Neural progenitor cell (in vitro differentiated cells): Measurements from ENCODE around the gene HPGD.

ENCODE experiments used
- EZH2 ChIP-seq: fragments of 200-600 bp; sonication (generic); IDR thresholded peaks from 2 replicates; pipeline ENCODE4 v1.6.1; 2017; ENCODE audit warnings: antibody characterized with exemption, mild to moderate bottlenecking, moderate library complexity
- TF ChIP-seq, protein P1 (sequence below): fragments of 200-600 bp; sonication (generic); IDR thresholded peaks from 2 replicates; pipeline ENCODE4 v1.5.1; 2017; ENCODE audit warnings: antibody characterized with exemption, mild to moderate bottlenecking

DNA sequence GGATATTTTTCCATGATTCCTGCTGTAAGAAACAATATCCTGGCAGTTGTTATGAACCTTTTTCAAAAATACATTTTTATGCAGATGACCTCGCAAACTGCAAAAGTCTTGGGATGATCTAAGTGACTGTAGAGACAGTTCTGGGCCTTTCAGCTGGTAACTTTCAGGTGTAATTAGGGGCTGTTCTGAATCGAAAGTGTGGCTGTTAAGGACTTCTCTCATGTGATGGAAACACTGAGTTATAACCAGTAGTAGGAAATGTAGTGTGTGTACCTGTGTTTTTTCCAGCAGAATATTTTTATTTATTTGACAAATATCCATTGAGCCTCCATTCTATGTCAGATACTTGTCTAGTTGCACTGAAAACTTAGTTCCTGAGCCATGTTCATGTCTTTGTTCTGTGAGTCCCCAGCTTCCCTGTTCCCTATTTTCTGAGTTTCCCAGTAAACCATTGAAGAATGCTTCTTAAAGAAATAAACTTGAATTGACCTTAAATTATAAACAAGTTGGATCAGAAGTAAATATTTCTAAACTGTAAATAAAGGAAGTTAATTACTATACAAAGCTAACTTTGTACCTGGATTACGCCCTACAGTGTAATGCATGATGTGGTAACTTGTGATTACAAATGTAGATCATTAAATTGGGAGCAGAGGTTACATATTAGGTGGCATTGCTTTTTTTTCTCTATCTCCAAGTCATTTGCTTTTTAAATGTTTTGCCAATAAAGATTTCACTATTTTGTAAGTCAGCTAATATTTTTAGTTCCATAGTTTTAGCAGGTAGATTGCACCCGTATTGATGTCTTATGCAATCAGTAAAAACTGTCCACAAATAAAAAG is 33.7 kb upstream of the HPGD start:
- TF ChIP-seq, protein P1, sequence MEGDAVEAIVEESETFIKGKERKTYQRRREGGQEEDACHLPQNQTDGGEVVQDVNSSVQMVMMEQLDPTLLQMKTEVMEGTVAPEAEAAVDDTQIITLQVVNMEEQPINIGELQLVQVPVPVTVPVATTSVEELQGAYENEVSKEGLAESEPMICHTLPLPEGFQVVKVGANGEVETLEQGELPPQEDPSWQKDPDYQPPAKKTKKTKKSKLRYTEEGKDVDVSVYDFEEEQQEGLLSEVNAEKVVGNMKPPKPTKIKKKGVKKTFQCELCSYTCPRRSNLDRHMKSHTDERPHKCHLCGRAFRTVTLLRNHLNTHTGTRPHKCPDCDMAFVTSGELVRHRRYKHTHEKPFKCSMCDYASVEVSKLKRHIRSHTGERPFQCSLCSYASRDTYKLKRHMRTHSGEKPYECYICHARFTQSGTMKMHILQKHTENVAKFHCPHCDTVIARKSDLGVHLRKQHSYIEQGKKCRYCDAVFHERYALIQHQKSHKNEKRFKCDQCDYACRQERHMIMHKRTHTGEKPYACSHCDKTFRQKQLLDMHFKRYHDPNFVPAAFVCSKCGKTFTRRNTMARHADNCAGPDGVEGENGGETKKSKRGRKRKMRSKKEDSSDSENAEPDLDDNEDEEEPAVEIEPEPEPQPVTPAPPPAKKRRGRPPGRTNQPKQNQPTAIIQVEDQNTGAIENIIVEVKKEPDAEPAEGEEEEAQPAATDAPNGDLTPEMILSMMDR: no peak
- TF ChIP-seq EZH2: no peak
